NB4 (cell line): Measurements from ENCODE around the gene CDK14.
"Not testable (repeated sequence)": the region's sequence is repeated elsewhere in the genome, so short reads cannot be mapped to it uniquely, and the experiment has no call there.

Source experiments
- CTCF ChIP-seq: IDR thresholded peaks from one replicate; pipeline ENCODE4 v1.5.1; 2012; ENCODE audit warnings: low read depth, low read length
- MAX ChIP-seq: IDR thresholded peaks from 2 replicates; pipeline ENCODE4 v1.6.1; 2011; ENCODE audit warnings: low read depth, low read length
- MYC ChIP-seq: IDR thresholded peaks from 2 replicates; pipeline ENCODE4 v1.6.1; 2011; ENCODE audit warnings: low read depth, low read length
- POLR2A ChIP-seq: IDR thresholded peaks from 2 replicates; pipeline ENCODE4 v1.6.1; 2011; ENCODE audit warnings: mild to moderate bottlenecking; ENCODE audit not compliant: insufficient read length; ENCODE audit errors: extremely low read depth

GRCh38 chr7:90735611-90736280 lies 139.6 kb downstream of the CDK14 start:
- TF ChIP-seq CTCF, POLR2A, MAX, MYC: not testable (repeated sequence)
